Stimulated activated naive CD8-positive, alpha-beta T cell treated with anti-CD3 and anti-CD28 coated beads, Interleukin-15, Interleukin-2, amounts not matched to agents 100 U/mL and 50 U/mL, for 24 hours (primary cell): ENCODE measurements around the gene INTS15.

Source experiments
- ATAC-seq: fragments of 150-1000 bp; cut with Tn5 transposase; one replicate; pipeline ENCODE4 v1.10.0; 2021
- DNase-seq: peaks from one replicate; pipeline ENCODE4 v3.0.0; 2021

The INTS15 gene

DNA sequence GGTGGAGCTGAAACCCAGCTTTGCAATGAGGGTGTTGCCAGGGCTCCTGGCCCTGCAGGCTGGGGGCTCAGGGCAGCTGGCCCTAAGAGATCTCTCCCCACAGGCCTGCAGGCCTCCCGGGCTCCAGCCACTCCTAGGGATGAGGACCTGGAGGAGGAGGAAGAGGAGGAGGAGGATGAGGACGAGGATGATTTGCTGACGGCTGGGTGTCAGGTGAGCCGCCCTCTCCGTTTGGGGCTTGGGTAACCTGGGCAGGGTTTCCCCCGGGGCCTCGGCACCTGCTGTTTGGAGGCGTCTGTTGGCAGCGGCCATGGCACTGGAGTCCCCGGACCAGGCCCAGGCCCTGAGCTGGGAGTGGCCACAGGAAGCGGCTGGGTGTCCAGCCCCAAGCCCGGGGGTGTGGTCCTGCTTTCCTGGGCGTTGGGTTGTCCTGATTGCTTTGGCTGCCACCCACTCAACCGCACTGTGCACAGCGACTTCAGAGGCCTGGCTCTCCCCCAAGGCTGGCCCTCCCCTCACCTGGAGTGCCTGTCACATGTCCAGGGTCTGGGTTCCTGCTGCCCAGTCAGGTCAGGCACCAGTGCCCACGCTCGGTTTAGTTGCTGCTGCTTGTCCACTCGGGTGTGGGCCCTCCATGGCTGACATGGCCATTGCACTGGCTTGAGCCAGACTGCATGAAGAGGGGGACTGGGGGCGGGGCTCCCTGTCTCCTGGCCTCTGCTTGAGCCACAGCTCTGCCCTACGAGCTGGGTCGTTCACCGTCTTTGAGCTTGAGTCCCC, 53.2 kb downstream of the INTS15 start:
- ATAC-seq = no peak
- no peak for DNase-seq

DNA sequence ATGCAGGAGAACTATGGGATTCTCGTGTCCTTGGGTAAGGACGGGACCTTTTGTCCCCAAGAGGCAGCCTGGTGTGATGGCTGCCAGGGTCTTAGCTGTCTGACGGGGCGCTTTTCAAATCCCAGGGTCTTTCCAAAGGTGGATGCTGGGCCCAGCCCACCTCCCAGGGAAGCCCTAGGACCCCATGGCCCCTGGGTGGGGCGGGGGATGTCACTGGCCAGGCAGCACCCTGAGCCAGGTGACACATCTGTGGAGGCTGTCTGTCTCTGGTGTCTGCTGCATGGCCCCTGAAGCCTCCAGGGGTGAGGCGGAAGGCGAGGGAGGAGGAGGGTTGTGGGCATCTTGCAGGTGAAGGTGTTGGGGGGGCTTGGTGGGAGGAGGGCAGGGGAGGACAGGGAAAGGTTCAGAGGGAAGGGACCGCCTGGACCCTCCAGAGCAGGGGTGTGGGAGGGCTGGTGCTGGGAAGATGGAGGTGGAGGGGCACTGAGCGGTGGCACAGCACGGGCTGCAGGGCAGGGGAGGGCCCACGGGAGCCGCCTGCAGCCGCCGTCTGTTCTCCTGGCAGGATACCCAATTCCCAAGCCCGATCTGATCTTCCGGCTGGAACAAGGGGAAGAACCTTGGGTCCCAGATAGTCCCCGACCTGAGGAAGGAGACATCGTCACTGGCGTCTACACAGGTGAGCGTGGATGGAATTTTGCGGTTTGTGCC, 54.2 kb downstream of the INTS15 start:
- DNase-seq = no peak
- ATAC-seq = no peak

DNA sequence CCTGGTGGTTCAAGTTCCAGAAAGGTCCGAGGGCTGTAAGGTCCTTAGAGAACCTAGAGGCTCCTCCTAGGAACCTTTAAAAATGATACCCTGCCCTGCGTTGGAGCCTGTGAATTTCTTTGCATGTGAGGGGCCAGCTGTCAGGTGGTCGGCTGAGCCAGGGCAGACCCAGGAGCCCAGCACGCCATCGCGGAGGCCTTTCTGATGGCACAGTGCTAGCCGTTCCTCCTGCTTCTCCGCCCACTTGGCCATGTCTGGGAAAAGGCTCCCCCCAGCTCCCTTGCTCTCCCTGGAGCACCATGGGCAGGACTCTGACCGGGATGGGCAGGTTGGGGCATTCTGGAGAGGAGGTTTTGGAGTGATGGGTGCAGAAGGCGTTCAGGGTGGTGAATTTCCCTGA, 54.9 kb downstream of the INTS15 start:
- no peak for ATAC-seq

DNA sequence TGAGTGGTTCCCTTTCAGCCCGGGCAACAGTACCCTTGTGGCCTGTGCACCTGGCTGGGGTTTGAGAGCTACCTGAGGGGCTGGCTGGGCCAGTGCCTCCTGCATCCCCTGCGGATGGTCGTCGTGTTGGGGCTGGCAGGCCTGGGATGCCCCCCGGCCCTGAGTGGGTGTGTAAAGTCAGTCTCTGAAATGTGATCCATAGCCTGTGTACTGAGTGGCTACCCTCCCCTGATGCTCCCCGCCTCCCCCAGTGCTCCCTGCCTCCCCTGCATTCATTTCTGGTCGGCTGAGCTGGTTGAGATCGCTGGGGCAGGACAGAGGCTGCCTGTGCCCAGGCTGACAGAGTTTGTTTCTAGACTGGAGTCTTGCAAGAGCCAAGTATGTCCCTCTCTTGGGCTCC, 56.6 kb downstream of the INTS15 start:
- ATAC-seq (no peak), DNase-seq (no peak)

More for the DNA sequence above, 54.9 kb downstream of the INTS15 start:
- no peak for DNase-seq

DNA sequence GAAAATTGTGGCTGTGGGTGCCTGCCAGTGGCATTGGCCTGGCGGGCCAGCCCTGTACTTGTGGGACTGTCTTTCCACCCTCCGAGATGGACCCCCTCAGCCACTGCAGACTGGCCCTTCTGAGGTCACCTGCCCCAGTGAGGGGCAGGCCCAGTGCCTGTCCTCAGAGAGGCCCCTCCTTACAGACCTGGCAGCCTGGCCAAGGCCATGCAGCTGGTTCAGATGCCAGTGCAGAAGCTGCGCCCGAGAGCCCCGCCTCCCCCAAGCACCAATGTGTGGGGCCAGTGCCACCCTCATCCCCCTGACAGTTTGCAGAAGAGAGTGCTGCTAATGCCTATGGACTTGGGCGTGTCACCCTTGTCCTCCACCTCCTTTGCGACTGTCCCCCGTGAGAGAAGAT, 57.3 kb downstream of the INTS15 start:
- DNase-seq = no peak
- ATAC-seq = no peak

DNA sequence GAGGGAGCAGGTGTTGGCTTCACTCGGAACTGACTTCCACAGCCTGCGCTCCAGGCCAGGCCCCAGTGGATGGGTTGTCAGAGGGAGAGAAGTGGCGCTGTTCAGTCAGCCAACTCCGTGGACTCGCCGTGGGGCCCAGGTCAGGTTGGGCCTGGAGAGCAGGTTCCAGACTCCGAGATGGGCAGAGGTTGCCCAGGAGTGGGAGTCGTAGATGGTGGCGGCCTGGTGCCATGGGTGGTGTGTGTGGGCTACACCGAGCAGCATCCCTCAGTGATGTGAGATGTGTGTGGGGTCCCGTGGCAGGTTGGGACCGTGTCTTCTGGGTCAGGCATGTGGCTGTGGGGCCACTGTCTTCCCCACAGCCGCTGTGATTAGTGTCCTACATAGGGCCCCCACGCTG, 57.7 kb downstream of the INTS15 start:
- ATAC-seq = no peak
- no peak for DNase-seq

DNA sequence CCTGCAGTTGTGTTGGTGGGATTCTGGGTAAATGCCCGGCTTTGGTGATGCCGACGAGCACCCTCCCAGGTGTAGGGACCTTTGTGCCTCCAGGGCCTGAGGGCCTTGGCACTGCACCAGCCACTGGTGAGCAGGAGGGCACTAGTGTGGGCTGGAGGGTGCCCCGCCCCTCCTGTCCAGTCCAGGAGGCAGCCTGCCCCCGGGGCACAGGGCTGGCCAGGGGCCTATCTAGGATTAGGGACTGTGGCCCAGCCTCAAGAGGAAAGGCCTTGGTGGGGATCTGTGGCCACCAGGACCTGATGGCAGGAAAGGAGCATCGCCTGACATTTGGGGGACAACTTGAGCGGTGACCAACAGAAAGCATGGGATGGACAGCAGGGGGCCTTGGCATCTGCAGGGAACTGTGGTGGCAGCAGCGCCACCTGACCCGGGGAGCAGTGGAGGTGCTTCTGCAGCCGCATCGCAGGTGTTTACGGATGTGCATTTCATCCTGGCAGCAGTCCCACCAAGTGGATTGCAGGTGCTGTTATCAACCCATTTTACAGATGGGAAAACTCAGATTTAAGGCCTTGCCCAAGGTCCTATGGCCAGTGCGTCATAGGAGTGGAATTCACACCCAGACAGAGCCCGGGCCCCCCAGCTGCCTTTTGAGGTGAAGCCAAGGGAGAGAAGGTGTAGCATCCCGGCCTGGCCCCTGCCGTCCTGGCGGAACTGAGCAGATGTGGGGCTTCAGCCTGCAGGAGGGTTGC, 58.4 kb downstream of the INTS15 start:
- ATAC-seq (no peak), DNase-seq (no peak)

DNA sequence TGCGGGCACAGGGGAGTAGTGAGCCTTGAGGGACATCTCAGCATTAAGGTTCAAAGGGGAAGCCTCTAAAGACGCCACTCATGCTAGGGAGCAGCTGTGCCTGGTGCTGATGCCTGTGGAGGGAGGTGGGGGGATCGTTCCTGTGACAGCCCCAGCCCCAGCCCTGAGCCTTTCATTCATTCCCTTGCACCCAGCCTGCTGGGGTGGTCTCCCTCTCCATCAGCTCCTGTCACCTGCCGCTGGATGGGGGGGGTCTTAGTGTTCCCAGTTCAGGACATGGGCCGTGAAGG, 58.9 kb downstream of the INTS15 start:
- DNase-seq (no peak), ATAC-seq (no peak)

DNA sequence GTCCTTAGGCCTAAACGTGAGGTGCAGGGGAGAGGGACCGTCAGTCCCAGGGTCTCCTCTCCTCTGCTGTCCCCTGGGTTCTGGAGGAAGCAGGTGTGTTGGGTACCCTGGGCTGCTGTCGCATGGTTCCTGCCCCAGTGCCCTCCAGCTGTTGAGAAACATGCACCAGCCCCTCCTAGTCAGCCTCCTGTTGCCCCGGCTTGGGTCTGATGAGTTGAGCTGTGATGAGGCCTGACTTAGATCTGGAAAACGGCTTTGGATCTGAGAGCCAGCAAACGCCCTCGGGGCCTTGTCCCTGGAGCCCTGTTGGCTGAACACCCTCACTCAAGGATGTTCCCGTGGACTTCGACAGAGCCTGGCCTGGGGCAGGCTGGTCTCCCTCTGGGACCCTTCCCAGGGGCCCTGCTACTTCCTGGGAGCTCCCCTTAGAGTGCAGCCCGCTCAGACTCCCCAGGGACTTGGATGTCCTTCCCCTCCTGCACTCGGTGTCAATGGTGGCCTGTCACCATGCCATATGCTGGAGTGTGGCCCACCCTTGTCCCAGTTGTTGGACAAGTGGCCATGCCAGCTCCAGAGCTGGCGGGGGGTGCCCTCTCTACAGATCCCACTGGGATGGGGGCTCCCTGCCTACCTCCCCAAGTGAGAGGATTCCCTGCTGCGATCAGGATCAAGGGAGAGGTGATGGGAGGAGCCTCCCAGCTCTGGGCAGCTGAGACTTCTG, 59.6 kb downstream of the INTS15 start:
- no peak for ATAC-seq

DNA sequence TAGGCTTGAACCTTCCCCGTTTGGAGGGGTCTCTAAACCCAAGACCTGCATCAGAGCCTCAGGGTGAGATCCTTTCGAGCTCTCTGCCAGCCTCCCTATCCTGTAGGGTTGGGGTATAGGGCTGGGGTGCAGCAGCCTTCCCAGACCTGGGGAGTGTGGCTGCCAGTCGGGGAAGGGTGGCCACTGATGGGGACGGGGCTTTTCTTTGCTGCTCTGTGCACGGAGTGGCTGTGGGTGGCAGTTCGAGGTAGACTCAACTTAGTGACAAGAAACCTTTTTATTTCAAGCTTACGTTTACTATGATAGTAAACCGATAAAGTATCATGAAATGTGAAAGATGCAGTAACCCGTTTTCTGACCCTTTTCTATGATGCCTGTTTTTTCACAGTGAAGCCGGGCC, 60.3 kb downstream of the INTS15 start:
- ATAC-seq = no peak
- DNase-seq = no peak

More for the DNA sequence above, 59.6 kb downstream of the INTS15 start:
- DNase-seq = no peak

DNA sequence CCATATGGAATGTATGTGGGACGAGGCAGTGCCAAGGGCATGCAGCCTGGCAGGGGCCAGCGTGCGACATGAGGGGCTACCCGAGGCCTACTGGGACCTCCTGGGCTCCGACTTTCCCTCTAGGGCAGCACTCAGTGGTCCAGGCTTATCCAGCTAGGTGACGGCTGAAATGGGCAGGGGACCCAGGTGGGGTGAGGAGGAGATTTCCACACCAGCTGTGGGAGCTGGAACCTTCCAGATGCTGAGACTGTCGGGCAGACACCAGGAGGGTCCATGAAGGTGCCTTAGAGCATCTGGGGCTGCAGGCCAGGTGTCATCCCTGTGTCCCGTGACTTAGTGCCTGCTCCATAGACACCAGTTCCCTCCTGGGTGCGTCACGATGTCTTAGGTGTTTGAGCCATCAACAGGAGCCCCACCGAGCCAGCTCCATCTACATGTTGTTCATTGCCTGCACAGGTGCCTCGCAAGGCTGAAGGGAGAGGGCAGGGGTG, 60.7 kb downstream of the INTS15 start:
- ATAC-seq (no peak), DNase-seq (no peak)

DNA sequence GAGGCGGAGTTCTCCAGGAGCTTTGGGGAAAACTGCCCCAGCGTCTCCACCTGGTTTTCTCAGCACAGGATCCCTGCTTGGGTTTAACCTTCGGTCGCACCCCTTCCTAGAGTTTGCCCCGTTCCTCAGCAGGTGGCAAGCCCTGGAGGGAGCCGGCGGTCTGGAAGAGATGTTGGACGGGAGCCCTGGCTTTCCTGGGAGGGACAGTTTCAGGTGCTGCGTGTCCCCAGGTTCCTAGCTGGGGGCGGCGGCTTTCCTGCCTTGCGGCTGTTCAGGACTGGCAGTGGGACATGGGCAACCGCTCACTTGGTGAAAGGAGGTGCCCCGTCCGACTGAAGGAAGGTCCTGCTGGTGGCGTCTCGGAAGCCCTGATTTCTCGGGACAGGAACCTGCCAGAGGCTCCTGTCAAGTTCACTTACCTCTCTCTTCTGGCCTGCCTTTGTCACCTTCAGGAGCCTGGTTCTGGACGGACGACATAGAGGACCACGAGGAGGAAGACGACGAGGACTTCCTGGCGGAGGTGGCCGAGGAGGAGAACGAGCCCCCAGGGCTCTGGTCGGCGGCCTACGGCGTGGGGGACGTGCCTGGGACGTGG, 62.1 kb downstream of the INTS15 start:
- DNase-seq (no peak), ATAC-seq (no peak)

DNA sequence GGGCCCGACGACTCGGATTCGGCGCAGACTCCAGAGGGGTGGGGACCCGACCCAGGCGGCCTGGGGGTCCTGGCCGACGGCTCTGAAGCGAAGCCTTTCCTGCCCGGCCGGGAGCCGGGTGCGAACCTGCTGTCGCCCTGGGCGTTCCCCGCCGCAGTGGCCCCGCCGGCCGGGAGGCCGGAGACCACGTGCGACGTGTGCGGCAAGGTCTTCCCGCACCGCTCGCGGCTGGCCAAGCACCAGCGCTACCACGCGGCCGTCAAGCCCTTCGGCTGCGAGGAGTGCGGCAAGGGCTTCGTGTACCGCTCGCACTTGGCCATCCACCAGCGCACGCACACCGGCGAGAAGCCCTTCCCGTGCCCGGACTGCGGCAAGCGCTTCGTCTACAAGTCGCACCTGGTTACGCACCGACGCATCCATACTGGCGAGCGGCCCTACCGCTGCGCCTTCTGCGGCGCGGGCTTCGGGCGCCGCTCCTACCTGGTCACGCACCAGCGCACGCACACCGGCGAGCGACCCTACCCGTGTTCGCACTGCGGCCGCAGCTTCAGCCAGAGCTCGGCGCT, 62.7 kb downstream of the INTS15 start:
- no peak for ATAC-seq
- DNase-seq = no peak

DNA sequence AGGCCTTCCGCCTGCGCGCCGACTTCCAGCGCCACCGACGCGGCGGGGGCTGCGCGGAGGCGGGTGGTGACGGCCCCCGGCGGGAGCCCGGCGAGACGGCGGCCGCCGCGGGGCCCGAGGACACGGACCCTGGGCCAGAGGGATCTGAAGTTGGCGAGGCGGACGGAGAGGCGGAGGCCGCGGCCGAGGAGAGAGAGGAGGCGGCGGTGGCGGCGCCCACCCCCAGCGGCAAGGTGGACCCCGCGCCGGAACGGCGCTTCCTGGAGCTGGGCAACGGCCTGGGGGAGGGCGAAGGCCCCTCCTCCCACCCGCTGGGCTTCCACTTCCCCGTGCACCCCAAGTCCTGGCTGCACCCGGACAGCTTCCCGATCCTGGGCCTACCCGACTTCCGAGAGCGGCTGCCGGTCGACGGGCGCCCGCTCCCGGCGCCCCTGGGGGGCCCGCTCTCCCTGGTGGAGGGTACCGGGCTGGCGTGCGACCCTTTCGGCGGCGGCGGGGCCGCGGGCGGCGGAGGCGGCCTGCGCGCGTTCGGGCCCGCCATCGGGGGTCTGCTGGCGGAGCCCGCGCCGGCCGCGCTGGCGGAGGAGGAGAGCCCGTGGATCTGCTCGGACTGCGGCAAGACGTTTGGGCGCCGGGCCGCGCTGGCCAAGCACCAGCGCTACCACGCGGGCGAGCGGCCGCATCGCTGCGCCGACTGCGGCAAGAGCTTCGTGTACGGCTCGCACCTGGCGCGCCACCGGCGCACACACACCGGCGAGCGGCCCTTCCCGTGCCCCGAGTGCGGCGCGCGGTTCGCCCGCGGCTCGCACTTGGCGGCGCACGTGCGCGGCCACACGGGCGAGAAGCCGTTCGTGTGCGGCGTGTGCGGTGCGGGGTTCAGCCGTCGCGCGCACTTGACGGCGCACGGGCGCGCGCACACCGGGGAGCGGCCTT, 63.5 kb downstream of the INTS15 start:
- DNase-seq (no peak), ATAC-seq (no peak)

DNA sequence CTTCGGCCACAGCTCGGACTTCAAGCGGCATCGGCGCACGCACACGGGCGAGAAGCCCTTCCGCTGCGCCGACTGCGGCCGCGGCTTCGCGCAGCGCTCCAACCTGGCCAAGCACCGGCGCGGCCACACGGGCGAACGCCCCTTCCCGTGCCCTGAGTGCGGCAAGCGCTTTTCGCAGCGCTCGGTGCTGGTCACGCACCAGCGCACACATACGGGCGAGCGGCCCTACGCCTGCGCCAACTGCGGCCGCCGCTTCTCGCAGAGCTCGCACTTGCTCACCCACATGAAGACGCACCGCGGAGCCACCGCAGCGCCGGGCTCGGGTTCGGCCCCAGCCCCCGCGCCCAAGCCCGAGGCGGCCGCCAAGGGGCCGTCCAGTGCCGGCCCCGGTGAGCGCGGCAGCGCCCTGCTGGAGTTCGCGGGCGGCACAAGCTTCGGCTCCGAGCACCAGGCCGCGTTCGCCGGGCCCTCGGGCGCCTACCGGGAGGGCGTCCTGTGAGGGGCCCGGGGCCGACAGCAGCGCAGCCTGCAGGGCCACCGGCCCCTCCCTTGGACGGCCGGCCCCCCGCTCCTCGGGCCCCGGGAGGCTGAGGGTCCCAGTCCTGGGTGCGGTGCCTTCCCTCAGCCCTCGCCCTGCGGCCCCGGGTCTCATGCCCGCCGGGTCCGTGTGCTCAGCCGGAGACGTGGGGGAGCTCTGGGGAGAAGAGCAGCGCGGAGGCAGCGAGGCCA, 64.5 kb downstream of the INTS15 start:
- DNase-seq (no peak), ATAC-seq (no peak)

DNA sequence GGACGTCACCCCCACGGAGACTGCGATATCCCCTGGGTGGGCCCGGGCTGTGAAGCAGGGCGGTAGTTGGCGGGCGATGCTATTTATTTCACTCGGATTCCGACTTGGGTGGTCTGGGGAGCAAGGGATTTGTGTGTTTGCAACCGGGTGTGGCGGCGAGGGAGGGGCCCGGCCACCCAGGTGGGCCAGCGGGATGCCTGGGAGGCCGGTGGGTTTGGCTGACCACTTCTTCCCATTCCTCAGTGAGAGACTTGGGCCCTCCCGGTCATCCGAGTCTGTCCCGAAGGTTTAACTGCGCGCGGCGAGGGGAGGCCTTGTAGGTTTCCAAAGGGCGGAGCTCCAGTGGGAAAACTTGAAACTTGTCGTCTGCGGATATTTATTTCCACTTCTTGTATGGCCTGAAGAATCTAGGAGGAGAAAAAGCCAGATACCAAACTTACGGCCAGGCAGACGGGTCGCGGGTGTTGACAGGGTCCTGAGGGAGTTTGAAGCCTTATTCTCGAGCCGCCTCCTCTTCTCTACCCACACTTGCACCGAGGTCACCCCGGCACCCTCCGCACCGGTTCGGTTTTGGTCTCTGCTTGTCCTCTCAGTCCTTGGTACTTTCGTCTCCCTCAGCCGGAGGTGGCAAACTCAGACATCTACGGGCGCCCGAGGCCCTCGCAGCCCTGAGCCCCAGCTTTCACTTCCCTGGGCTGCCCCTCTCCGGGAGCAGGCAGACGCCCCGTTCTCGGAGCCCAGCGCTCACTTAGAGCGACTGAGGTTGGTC, 65.2 kb downstream of the INTS15 start:
- DNase-seq (no peak), ATAC-seq (no peak)

DNA sequence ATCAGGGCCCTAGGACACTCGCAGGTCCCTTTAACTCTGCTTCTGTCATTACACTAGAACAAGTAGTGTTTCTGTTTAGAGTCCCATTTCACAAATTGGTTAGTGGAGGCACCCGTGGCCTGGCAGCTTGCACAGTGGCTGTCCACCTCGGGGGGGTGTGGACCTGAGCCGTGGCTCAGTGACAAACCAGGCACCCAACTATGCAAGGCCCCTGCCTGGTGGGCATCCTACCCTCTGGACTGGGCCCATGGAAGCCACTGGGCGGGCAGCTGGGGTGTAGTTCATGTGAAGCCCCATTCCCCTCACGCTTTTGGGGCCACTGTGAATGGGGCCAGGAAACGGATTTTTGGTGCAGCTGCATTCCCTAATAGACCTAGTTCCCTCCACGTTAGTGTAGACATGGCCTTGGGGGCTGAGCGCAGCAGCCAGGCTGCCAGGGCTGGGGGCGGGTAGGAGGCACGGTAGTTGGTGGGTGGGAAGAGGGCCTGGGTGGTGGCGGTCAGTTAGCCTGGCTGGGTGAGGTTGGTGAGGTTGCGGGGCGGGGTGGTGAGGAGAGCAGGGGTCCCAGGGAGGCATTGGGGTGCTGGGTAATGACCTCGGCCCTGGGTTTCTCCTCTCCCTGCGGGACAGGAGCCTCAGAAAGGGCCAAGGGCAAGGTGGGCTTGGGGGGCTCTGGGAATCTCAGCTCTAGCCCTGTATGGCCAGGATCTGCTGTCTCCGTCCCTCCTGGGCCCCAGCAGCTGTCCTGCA, 66.0 kb downstream of the INTS15 start:
- ATAC-seq = no peak
- no peak for DNase-seq

DNA sequence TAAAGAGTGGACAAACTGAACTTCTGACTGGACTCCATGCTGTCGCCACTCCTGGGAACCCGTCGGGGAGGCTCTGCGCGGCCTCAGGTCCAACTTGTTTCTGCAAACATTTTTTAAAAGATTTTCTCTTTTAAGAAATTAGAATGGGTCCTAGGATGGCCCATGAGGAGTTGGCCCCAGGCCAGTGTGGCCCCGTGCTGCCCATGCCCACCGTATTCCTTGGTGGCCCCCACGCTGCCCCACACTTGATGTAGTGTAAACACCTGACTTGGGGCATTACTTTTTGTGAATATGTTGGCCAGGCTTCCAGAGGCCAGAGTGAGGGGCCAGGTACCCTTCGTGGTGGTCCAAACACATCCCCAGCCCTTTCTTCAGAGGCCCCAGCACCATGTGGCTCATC, 66.6 kb downstream of the INTS15 start:
- DNase-seq (no peak), ATAC-seq (no peak)
